Fibroblast of the conjunctiva (primary cell): ENCODE data around the gene IQCK.
"Not testable (repeated sequence)": the region's sequence is repeated elsewhere in the genome, so short reads cannot be mapped to it uniquely, and the experiment has no call there.

Experiments
- DNase-seq: peaks from one replicate; pipeline ENCODE4 v3.0.0-alpha.2; 2010; ENCODE audit warnings: low read depth

IQCK gene, protein sequence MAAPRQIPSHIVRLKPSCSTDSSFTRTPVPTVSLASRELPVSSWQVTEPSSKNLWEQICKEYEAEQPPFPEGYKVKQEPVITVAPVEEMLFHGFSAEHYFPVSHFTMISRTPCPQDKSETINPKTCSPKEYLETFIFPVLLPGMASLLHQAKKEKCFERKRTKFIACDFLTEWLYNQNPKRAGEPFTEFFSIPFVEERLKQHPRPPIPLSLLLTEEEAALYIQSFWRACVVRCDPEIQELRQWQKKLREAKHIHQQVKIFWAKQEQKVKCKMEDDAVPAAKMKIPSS

DNA sequence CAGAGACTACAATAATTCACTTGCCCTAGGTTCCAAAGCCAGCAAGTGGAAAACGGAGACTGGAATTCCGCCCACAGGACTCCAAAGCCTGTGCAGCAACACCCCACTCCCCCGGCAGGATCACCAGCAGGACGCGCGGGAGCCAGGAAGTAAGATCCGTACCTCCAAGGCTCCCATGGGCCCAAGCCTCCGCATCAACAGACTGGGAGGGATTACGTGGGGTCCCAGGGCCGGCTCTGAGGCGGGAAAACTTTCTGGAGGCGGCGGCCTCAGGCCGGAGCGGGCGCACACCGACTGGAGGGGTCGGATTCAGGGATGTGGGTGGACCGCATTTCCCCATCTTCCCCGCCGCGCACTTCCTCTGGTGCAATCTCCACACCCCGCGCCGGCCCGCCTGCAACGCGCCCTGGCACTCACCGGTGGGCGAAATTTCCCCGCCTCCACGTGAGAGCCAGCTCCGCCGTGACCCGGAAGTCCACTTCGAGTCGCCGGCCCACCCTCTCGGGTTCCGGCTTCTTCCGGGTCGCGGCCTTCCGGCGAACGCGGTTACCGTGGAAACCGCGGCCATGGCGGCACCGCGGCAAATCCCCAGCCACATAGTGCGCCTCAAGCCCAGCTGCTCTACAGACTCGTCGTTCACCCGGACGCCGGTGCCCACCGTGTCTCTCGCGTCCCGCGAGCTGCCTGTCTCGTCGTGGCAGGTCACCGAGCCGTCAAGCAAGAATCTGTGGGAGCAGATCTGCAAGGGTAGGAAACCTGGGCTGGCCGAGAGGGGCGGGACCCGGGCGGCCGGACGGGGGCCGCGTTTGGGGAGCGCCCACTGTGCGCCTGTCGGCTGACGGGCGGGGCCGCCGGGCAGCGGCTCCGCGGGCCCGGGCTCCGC is at the start of gene IQCK, which contains the start of gene KNOP1:
IQCK (plus strand) TSS at position 531 of the 883 bp plus-strand sequence; CDS start at position 567, 36 bp downstream.
KNOP1 (minus strand) TSS at position 487 of the 883 bp plus-strand sequence. CDS start 3,192 bp downstream, outside the sequence.
- peak; percentile 67 for DNase-seq

DNA sequence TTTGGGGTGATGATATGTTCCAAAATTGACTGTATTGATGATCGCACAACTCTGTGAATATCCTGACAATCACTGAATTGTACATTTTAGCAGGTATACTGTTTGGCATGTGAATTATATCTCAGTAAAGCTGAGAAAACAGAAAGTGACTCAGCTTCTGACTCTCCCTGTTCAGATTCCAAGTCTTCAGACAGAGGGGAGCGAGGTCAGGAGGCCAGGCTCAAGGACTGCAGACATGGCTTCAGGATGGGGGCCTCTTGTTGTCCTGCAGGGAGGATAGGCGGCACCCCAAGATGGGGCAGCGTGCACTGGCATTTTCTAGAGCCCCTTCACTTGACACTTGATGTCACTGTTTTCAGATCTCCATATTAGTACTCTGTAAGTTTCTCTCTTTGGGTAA is 45.7 kb upstream of the IQCK start:
- no peak for DNase-seq

DNA sequence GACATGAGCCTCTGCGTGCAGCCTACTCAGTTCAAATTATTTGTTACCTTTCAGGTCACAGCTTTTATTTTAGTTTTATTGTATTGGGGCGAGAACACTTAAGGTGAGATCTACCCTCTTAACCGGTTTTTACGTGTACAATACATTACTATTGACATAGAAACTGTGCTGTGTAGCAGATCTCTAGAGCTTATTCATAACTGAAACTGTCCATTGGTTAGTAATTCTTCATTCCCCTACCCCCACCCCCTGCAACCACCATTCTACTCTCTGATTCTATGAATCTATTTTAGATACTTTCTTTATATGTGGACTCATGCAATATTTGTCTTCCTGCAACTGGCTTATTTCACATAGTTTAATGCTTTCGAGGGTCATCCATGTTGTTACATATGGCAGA is 43.6 kb upstream of the IQCK start:
- DNase-seq: no peak

DNA sequence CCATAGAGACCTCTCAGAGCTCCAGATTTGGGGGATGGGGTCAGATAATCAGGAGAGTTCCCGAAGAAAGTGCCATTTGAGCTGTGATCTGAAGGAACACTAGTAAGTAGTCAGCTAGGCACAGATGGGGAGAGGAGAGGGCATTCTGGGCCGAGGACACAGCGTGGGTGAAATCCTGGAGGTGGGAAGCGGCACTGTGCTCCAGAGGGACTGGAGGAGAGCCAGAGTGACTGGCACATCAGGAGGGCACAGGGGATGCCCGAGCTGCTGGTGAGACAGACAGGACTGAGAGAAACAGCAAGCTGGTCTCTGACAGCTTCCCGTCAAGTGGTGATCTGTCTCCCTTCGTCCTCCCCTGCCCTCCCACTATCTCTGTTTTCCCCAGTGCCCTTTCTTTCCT is 40.7 kb upstream of the IQCK start:
- DNase-seq: no peak

DNA sequence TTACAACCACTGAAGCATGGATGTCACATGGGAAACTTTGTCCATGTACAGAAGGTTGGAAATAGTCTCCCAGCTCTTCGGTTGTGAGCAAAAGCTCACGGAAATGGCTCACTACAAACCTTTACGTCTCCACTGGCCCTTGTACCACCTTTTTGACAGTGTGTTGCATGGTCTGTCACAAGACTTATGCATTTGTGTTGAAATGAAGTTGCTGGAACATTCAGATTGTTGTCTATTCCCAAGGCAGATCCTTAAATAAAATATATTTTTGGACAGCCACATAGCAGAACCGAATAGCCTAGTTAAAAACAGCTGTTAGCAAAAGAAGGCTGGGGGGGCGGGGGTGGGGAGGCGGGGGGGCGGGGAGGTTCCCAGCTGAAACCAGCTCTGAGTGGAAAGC is 39.3 kb upstream of the IQCK start:
- no peak for DNase-seq

DNA sequence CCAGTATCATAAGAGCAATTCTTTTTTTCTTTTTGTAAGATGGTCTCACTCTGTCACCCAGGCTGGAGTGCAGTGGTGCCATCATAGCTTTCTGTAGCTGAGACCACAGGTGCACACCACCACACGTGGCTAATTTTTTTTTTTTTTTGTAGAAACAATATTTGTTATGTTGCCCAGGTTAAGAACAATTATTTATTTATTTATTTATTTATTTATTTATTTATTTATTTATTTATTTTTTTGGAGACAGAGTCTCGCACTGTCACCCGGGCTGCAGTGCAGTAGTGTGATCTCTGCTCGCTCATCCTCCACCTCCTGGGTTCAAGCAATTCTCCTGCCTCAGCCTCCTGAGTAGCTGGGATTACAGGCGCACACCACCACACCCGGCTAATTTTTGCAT is 38.8 kb upstream of the IQCK start:
- DNase-seq: not testable (repeated sequence)

DNA sequence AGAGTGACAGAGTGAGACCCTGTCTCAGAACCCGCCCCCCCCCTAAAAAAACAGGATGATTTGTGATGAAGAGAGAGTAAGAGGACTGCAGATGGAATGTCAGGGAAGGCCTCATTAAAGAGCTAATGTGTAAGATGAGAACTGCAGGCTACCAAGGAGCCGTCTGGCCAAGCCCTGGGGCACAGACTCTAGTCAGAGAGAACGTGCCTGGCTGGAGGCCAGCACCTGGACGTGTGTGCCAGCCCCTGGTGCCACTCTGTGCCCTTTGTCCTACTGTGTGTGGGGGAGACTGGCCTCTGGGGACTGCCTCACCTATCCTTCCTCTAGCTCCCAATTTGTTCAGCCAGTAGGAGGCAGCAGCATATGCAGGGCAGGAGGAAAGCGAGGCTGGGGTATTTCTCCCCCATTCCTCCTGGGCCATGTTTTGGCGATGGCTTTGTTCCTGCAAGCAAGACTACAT is 37.2 kb upstream of the IQCK start:
- no peak for DNase-seq

DNA sequence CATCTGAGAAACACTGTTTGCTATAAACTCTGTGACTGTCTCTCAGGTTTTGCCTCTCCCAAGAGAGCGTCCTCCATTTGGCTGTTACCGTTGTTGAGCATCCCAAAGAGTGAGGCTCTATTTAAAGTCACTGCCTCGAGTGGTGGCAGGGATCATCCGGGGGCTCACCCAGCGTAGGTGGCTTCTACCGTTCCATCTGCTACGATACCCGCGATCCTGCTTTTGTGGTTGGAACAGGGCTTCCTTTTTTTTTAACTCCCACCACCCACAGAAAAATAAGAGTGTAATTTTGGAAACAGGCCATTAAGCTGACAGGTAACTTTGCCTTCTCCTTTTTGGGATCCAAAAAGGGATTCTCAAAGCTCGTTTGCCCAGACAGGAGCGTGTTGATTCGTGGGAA is 36.4 kb upstream of the IQCK start:
- no peak for DNase-seq

DNA sequence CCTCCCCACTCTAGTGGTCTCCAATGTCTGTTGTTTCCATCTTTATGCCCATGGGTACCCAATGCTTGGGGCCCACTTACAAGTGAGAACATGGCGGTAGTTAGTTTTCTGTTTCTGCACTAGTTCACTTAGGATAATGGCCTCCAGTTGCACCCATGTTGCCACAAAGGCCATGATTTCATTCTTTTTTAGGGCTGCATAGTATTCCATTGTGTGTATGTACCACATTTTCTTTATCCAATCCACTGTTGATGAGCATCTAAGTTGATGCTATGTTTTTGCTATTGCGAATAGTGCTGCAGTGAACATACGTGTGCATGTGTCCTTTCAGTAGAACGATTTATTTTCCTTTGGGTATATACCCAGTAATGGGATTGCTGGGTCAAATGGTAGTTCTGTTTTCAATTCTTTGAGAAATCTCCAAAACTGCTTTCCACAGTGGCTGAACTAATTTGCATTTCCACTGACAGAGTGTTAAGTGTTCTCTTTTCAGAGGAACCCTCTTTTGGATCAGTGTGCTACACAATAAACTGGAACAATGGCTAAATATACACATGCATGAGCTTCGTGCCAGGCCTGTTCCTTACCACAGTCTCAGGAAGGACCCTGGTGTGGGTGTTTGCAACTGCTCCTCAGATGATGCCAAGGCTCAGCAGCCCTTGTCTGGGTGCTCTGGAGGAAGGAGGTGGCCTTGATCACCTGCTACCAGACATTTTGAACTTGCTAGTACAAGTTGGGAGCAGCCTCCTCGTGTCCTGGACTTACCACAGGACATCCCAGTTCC is 34.4 kb upstream of the IQCK start:
- DNase-seq: no peak

DNA sequence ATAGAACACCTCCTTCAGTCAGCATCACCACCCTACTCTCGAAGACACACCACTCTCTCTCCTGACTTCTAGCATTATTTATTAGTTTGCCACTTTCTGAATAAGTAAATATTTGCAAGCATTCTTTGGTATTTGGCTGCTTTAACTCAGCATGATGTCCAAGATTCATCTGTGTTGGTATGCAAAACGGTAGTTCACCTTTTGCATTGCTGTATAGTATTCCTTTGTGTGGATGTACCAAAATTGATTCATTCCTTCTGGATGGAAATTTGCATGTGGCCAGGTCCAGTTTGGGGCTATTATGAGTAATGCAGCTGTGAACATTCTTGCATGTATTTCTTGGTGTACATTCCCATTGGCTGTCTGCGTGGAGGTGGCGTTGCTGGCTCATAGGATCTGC is 32.9 kb upstream of the IQCK start:
- no peak for DNase-seq

DNA sequence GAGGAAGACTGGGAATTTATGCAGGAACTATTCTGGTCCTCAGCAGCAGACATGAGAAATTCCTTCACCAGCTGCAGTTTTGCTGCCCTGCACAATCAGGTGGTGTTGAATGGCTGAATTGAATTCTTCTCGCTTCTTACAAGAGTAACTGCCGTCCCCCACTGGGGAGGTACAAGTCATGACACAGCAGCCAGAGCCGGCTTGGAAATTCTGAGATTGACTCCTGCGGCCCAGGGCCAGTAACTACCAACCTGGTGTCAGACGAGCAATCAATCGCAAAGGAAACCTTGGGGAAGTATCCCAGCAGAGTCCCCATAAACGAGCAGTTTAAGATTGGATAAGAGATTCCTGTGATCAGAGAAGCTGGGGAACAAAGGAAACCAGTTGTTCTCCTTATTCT is 30.8 kb upstream of the IQCK start:
- no peak for DNase-seq

DNA sequence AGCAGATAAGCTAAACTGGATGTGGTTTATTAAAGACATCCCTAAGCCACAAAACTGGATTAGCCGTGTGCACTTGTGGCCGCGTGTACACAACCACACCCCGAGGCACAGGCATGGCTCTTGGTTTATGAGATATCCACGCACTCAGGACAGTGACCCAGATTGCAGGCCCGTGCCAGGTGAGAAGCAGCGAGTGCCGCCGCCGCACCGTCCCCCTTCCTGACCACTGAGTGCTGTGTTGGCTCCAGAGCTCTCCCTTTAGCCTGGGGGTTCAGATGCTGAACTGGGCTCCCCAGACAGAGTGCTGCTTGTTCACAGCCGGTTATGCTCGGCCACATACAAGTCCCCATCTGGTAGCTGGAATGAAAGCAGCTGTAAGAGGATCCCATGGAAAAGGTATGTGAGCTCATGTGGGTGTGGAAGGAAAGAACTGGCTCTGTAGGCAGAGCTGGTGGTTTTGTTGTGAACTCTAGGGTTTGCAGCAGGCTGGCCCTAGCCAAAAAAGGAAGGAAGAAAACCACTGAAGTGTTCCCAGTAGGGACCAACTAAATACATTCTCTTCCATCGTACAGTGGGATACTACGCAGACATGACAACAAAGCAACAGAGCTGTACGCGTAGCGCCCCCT is 29.6 kb upstream of the IQCK start:
- DNase-seq: no peak

DNA sequence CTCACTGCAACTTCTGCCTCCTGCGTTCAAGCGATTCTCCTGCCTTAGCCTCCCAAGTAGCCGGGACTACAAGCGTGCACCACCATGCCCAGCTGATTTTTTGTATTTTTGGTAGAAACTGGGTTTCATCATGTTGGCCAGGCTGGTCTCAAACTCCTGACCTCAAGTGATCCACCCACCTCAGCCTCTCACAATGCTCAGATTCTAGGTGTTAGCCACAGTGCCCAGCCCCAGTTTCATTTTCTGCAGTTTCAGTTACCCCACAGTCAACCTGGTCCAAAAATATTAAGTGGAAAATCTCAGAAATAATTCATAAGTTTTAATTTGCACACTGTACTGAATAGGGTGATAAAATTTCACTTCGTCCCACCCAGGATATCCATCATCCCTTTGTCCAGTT is 28.7 kb upstream of the IQCK start:
- DNase-seq: no peak

DNA sequence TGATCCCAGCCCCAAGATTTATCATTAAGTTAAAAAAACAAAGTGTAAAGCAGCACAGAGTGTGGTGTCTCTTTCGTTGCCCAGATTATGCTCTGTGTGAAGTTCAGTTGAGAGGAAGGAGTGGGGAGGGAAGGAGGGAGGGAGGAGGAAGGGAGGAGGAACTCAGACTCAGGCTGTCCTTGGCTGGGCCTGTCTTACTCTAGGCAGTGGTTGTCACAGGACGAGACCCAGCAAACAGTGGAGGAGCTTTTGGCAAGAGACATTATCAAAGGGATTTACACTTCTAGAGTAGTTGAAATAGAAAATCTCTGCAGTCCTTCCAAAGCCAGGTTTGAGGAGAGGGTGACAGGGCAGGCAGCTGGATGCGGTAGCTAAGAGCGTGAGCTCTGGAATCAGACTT is 27.9 kb upstream of the IQCK start:
- no peak for DNase-seq

DNA sequence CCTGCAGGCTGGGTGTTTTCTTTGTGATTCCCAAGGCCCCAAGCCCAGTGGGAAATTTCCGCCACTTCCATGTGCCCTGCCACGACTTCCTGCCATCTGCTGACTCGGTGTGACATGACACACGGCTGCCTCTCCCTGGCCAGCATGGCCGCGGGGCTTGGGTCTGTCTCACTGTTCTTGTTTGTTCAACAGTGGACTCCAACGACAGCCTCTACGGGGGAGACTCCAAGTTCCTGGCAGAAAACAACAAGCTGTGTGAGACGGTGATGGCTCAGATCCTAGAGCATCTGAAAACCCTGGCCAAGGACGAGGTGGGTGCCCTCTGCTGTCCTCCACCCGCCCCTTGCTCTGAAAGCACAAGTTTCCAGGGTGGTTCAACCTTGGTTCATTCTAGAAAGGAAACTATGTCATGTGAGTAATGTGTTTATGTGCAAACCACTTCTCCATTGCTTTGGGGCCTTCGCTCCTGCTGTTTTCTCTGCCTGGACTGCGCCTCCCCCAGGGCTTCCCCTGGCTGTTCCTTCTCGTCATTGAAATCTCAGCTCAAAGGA is 26.8 kb upstream of the IQCK start:
- no peak for DNase-seq

DNA sequence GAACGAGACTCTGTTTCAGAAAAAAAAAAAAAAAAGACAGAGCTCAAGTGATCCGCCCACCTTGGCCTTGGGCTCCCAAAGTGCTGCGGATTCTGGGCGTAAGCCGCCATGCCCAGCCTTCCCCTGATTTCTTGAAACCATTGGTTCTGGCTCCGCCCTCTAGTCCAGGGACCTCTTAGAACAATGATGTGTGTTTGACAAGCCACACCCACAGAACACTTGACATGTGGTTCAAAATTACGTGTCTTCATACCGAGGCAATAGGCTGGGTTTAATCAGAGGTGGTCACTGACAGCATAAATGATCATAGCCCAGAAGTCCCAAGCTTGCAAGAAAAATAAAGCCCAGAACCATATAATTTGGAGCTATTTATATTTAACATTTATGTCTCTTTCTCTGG is 23.1 kb upstream of the IQCK start:
- DNase-seq: no peak

DNA sequence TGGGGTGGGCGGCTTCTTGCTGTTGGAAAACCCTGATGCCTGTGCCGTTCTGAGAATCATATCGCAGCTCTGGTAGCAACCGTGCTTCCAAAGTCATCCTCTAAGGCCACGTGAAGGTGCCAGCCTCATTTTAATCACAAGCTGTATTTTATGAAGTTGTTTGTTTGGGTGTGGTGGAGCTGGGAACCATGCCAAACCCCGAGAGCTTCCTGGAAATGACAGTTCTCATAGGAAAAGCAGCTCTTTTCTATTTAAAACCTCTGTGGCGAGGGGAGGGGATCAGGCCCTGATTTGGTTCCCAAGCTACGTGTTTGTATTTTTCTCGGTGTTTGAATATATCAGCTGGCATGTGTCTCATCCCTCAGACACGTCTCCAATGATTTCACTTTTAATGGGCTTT is 21.7 kb upstream of the IQCK start:
- peak; percentile 72 for DNase-seq

DNA sequence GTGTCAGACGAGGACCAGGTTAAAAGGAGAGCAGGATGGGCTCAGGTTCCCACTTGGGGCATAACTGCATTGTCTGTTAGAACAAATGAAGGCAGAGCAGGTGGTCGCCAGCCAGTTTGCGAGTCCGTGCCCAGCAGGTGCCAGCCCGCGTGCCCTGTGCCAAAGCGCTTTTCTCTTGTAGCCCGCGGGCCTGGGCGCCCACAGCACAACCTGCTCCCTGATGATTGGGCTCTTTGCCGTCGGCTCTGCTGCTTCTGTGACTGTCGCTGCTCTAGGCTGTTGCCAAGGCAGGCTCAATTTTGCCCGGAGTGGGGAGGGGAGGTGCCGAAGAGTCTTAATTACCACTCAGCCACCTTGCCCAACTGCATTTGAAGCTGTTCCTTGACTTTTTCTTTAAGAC is 21.1 kb upstream of the IQCK start:
- no peak for DNase-seq

DNA sequence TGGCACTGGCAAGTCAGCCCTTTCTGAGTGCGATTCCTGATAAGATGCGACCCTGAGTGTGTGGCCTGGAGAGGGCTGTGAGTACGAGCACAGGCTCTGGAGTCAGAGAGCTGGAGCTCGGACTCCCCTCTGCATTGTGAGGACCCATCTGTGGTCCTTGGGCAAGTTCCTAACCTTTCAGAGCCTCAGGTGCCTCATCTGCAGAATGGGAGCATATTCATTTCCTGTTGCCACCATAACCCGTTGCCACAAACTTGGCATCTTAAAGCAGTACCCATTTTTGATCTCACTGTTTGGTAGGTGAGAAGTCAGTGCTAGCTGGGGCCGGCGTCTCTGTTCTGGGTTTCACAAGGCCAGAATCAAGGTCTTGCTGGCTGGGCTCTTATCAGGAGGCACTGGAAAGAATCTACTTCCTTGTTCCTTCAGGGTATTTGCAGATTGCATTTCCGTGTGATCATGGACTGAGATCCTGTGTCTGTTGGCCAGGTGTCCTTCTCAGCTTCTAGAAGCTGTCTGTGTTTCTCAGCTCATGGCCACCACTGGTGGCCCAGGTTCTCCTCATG is 20.2 kb upstream of the IQCK start:
- no peak for DNase-seq

DNA sequence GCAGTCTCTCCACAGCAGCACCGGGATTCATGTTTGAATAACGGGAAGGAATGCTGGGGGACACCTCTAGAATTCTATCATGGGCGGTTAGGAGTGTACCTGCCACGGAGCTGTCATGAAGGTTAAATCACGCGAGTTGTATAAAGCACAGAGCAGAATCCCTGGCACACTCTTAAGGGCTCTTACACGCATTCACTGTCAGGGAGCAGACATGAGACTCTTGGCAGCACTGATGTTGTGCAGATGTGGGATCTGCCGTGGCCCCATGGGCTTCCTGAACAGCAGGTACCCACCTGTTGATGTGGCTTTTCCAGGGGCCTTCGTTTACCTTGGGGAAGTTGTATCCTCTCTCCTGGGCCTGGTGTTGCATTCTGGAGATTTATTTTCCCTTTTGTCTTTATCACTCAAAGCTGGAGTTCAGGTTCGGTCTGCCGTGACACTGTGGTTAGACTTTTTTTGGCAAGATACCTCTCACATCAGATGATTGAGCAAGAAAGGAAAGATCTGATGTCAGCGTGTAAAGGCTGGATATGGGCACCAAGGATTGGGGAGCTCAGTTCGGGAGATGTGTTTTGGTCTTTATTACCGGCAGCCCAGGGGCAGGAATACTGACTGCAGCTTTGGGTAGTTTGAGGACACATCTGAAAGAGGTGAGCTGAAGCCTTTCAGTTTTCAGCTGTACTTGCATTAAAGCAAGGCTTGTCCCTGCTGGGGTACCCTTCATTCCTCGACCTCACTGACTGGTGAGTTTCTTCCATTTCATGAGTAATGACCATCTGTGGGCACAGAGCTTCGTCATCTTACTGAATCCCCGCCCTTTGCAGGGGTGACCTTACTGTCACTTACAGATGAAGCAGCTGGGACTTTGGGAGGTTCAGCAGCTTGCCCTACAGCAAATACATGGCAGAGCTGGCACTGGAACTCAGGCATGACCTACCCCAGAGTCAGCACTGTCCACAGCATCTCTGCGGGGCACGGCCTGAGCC is 19.3 kb upstream of the IQCK start:
- DNase-seq: no peak
